ENCODE data around the gene DNER.
"Not testable (repeated sequence)": the region's sequence is repeated elsewhere in the genome, so short reads cannot be mapped to it uniquely, and the experiment has no call there.

DNER gene

DNA sequence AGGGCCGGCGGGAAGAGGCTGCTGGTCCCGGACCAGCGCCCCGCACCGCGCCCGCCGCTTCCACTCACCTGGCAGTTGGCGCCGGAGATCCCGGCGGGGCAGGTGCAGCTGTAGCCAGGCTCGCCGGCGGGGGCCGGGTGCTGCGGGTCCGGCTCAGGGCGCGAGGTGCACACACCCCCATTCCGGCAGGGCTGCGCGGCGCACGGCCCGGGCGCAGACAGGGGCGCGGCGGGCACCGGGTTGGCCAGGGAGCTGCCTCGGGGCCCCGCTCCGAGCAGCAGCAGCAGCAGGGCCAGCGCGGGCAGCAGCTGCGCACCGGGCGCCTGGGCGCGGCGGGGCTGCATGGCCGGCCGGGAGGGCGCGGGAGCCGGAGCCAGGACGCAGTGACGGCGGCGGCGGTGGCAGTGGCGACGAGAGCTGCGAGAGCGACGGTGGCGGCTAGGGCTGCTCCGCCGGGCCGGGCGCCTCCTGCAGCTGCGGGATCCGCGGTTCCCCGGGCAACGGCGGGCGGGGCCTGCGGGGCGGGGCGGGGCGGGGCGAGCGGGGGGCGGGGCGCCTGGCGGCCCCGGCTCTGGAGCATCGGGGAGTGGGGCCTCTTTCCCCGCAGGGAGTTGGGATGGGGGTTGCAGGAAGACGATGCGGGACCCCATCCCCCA lies at the start of gene DNER:
DNER (minus strand) TSS at position 476 of the 656 bp plus-strand sequence; CDS start at position 344, 132 bp downstream.
- in situ Hi-C loops (cut with MboI; ENCODE audit: low sequenced_read_pairs), result no loop called here

DNA sequence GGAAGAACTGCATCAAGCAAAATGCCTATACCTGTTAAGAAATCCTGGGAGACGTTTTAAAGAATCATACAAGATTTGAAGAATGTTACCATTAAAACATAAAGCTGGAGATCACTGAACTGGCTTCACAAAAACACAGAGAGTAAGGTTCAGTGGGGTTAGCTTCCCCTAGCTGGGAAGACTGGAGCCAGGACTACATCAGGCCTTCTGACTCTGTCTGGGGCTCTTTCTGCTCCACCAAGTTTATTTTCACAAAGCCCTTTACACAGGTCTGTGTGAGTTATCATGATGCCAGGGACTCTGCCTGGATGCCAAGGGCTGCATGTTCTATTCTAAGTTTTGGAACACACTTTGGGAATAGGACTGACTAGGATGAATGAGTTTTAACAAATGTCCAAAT lies 47.3 kb upstream of the DNER start:
- in situ Hi-C loops (cut with MboI; ENCODE audit: low sequenced_read_pairs), result no loop called here

GRCh38 chr2:229757462-229757861 lies 43.1 kb upstream of the DNER start:
- in situ Hi-C loops (cut with MboI; ENCODE audit: low sequenced_read_pairs), result not testable (repeated sequence)

GRCh38 chr2:229752970-229753729 lies 38.8 kb upstream of the DNER start:
- in situ Hi-C loops (cut with MboI; ENCODE audit: low sequenced_read_pairs), result no loop called here

DNA sequence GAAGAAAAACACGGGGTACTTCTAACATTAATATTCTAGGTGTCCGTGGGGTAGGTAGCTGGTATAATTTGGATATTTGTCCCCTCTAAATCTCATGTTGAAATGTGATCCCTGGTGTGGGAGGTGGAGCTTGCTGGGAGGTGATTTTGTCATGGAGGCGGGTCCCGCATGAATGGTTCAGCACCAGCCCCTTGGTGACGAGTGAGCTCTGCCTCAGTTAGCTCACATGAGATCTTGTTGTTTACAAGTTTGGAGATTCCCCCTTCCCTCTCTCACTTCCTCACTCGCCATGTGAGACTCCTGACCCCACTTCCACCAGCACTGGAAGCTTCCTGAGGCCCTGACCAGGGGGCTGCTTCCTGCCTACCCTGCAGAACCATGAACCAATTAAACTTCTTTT lies 35.4 kb upstream of the DNER start:
- in situ Hi-C loops (cut with MboI; ENCODE audit: low sequenced_read_pairs), result no loop called here

GRCh38 chr2:229748950-229749349 lies 34.6 kb upstream of the DNER start:
- in situ Hi-C loops (cut with MboI; ENCODE audit: low sequenced_read_pairs), result no loop called here

GRCh38 chr2:229742691-229743090 lies 28.3 kb upstream of the DNER start:
- in situ Hi-C loops (cut with MboI; ENCODE audit: low sequenced_read_pairs), result not testable (repeated sequence)

DNA sequence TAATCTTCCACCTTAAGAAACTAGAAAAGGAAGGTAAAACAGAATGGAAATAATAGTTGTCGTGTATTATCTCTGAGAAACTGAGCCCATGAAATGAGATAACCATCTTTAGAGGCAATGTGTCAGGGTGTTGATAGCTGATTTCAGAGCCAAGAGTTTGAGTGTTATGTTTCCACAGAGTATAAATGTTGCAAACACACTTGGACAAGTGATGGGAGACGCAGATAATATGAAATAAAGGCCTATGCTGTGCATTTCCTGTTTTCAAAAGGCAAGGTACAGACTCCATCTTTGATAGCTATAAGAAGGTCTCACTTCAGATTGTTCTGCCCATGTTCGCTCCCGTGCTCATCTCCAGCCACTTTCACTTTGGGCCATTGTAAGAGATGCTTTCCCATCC lies 25.9 kb upstream of the DNER start:
- in situ Hi-C loops (cut with MboI; ENCODE audit: low sequenced_read_pairs), result no loop called here

DNA sequence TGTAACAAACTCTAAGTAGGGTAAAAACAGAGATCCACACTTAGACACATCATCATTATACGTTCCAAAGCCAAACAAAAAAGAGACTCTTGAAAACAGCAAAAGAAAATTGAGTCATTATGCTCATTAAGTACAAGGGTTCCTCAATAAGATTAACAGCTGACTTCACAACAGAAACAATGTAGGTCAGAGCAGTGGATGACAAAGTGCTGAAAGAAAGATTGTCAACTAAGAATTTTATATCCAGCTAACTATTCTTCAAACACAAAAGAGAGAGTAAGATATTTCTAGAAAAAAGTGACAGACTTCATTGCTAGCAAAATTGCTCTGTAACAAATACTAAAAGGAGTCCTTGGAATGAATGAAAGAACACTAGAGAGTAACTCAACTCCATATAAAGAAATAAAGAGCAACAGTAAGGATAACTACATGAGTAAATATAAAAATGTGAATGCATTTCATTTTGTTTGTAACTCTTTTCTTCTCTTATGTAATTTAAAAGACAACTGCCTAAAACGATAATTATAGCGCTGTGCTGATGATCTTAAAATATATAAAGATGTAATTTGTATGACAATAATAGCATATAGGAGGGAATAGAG lies 23.8 kb upstream of the DNER start:
- in situ Hi-C loops (cut with MboI; ENCODE audit: low sequenced_read_pairs), result no loop called here

- in situ Hi-C loops (cut with MboI; ENCODE audit: low sequenced_read_pairs), result no loop called here
Observed at GRCh38 chr2:229734410-229734809, 20.1 kb upstream of the DNER start.

DNA sequence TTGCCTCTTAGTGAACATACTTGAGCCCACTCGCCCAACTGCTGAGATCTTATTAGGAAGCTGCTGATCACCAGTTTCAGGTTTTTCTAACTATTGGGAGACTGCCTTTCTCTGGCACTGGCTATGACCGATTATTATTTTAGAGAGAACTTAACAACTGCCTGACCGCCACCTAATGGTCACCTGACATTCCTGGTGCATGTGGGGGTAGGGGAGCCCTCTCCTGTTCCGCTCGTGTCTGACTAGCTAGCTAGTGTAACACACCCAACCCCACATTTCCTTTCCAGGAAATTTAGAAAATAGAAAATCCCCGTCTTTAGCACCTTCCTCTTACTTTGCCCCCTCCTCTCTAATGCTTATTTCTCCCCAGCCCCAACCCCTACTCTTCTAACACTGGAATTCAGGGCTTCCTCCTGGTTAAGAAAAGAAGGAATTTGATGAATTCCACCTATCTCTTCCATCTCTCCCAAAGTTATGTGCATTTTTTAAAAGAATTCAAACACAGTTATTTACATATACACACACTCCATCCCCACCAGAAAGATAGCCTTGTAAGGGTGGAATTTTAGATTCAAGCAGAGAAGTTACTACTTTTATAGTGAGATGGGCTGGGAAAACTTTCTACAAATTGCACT lies 19.4 kb upstream of the DNER start:
- in situ Hi-C loops (cut with MboI; ENCODE audit: low sequenced_read_pairs), result no loop called here

- in situ Hi-C loops (cut with MboI; ENCODE audit: low sequenced_read_pairs), result no loop called here
Observed at GRCh38 chr2:229732897-229733296, 18.5 kb upstream of the DNER start.

- in situ Hi-C loops (cut with MboI; ENCODE audit: low sequenced_read_pairs), result no loop called here
Observed at GRCh38 chr2:229731916-229732315, 17.6 kb upstream of the DNER start.

- in situ Hi-C loops (cut with MboI; ENCODE audit: low sequenced_read_pairs), result no loop called here
Observed at GRCh38 chr2:229731363-229731762, 17.0 kb upstream of the DNER start.

GRCh38 chr2:229728370-229728769 lies 14.0 kb upstream of the DNER start:
- in situ Hi-C loops (cut with MboI; ENCODE audit: low sequenced_read_pairs), result no loop called here

- in situ Hi-C loops (cut with MboI; ENCODE audit: low sequenced_read_pairs), result no loop called here
Observed at GRCh38 chr2:229726643-229727042, 12.3 kb upstream of the DNER start.

GRCh38 chr2:229725716-229726574 lies 11.6 kb upstream of the DNER start:
- in situ Hi-C loops (cut with MboI; ENCODE audit: low sequenced_read_pairs), result no loop called here

DNA sequence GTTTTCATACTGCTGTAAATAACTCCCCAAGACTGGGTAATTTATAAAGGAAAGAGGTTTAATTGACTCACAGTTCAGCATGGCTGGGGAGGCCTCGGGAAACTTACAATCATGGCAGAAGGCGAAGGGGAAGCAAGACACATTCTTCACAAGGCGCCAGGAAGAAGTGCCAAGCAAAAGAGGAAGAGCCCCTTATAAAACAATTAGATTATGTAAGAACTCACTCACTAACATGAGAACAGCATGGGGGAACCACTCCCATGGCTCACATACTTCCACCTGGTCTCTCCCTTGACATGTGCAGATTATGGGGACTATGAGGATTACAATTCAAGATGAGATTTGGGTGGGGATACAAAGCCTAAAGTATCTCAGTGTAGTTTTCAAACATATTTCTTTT lies 8.8 kb upstream of the DNER start:
- in situ Hi-C loops (cut with MboI; ENCODE audit: low sequenced_read_pairs), result not testable (repeated sequence)

DNA sequence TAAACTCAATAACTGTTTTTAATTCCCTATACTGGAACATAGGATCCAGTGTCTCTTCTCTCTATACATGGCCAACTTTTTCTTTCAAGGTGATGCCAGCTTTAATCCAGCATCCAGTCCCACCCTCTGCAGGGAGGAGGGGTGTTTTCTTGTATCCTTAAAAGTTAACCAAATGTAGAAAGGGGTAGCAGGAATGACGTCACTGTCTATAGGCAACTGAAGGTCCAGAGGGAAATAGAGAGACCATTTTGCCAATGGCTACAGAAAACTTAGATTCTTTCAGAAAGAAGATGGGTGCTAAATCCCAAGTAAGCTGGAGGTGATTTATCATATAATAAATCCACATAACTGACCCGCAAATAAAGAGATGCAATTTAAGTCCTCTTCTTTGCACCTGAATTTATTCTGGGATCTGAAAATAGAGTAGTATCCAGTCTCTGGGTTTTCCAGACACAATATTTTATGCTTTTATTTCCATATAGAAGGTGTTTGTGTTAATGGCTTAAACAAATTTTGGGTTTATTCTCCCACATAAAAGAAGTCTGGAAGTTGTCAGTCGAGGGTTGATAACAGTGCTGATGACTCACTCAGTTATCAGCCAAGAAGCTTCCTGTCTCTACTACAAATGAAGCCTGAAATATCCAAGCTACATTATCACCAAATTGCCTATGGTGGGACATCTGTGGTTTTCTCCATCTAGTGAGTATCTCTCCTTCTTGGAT lies 5.7 kb upstream of the DNER start:
- in situ Hi-C loops (cut with MboI; ENCODE audit: low sequenced_read_pairs), result no loop called here

DNA sequence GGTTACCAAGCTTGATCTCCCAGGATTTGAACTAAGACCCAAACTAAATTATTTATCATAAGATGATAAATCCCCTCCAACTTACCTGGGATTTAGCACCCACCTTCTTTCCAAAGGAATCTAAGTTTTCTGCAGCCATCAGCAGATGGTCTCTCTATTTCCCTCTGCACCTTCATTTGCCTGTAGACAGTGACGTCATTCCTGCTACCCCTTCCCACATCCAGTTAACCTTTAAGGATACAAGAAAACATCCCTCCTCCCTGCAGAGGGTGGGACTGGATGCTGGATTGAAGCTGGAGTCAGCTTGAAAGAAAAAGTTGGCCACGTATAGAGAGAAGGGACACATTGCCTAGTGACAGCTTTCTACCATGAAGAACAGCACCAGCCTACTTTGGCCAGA lies 3.7 kb upstream of the DNER start:
- in situ Hi-C loops (cut with MboI; ENCODE audit: low sequenced_read_pairs), result no loop called here
